Activated CD8-positive, alpha-beta memory T cell treated with anti-CD3 and anti-CD28 coated beads for 48 hours (primary cell): Measurements from ENCODE around the gene MSI2.

Experiments used
- DNase-seq, 3 experiments: peaks; one replicate each; pipeline ENCODE4 v3.0.0-alpha.2; 2020; ENCODE audit warnings: low read depth in 2 of 3, low spot score in 2 of 3

MSI2 gene

GRCh38 chr17:57471868-57472368 lies 215.6 kb downstream of the MSI2 start:
- no peak for DNase-seq

GRCh38 chr17:57475796-57476195 lies 219.5 kb downstream of the MSI2 start:
- DNase-seq = no peak

GRCh38 chr17:57477522-57478362 lies 221.4 kb downstream of the MSI2 start:
- no peak for DNase-seq

- DNase-seq = no peak
Observed at GRCh38 chr17:57478478-57479250, 222.3 kb downstream of the MSI2 start.

- no peak for DNase-seq
Observed at GRCh38 chr17:57480438-57481196, 224.3 kb downstream of the MSI2 start.

- no peak for DNase-seq
Observed at GRCh38 chr17:57481910-57482391, 225.6 kb downstream of the MSI2 start.

- DNase-seq = no peak
Observed at GRCh38 chr17:57482657-57483056, 226.3 kb downstream of the MSI2 start.

GRCh38 chr17:57484081-57484666 lies 227.9 kb downstream of the MSI2 start:
- no peak for DNase-seq

- DNase-seq = no peak
Observed at GRCh38 chr17:57484826-57485565, 228.7 kb downstream of the MSI2 start.

- no peak for DNase-seq
Observed at GRCh38 chr17:57485566-57485865, 229.2 kb downstream of the MSI2 start.

- no peak for DNase-seq
Observed at GRCh38 chr17:57485916-57486881, 229.9 kb downstream of the MSI2 start.

GRCh38 chr17:57486882-57487301 lies 230.6 kb downstream of the MSI2 start:
- no peak for DNase-seq

GRCh38 chr17:57487573-57487972 lies 231.2 kb downstream of the MSI2 start:
- DNase-seq = no peak

- no peak for DNase-seq
Observed at GRCh38 chr17:57488856-57489255, 232.5 kb downstream of the MSI2 start.

- no peak for DNase-seq
Observed at GRCh38 chr17:57489321-57489720, 233.0 kb downstream of the MSI2 start.

- DNase-seq = no peak
Observed at GRCh38 chr17:57490111-57490845, 234.0 kb downstream of the MSI2 start.

GRCh38 chr17:57490890-57491289 lies 234.6 kb downstream of the MSI2 start:
- DNase-seq = no peak

GRCh38 chr17:57493171-57493570 lies 236.8 kb downstream of the MSI2 start:
- no peak for DNase-seq

GRCh38 chr17:57493625-57494024 lies 237.3 kb downstream of the MSI2 start:
- DNase-seq = no peak
